Sigmoid colon (tissue), 7 donors: ENCODE data around the gene NRG3. TPM values are rescaled to one million over a fixed set of nuclear protein-coding genes. Genes with fewer than 3 reads are reported as not detected.
A peak's percentile ranks its signal among the peaks of the same experiment; 100 is the strongest.

Experiments
- DNase-seq: peaks from one replicate; pipeline ENCODE4 v3.0.0-alpha.2; 2019
- H3K27ac ChIP-seq, 4 donors: fragments of 200-600 bp; sonication (generic); one replicate each; pipeline ENCODE4 v1.5.1; 2016 to 2019; ENCODE audit warnings: mild to moderate bottlenecking in 1 of 4
- H3K27me3 ChIP-seq, 3 donors: fragments of 200-600 bp; sonication (generic); one replicate each; pipeline ENCODE4 v1.5.1; 2019; ENCODE audit warnings: mild to moderate bottlenecking in 1 of 3
- H3K36me3 ChIP-seq, 4 donors: fragments of 200-600 bp; sonication (generic); one replicate each; pipeline ENCODE4 v1.5.1; 2016 to 2019
- H3K4me1 ChIP-seq, 4 donors: fragments of 200-600 bp; sonication (generic); one replicate each; pipeline ENCODE4 v1.5.1; 2017 to 2019
- H3K4me3 ChIP-seq, 4 donors: fragments of 200-600 bp; sonication (generic); one replicate each; pipeline ENCODE4 v1.5.1; 2017 to 2019; ENCODE audit warnings: mild to moderate bottlenecking in 2 of 4, moderate library complexity in 1 of 4
- H3K9me3 ChIP-seq, 4 donors: fragments of 200-600 bp in 3 of 4; sonication (generic) in 3 of 4; one replicate each; pipeline versions ENCODE4 v1.5.1 to v1.6.1; 2013 to 2019
- EP300 ChIP-seq, 4 donors: sonication (generic); formaldehyde crosslinking; IDR thresholded peaks; one replicate each; pipeline ENCODE4 v1.6.1; 2017; ENCODE audit warnings: antibody characterized with exemption in 4 of 4
- POLR2A ChIP-seq, 2 donors: fragments of 450-650 bp; IDR thresholded peaks; one replicate each; pipeline ENCODE4 v1.6.1; 2016; ENCODE audit warnings: antibody characterized with exemption in 2 of 2, mild to moderate bottlenecking in 2 of 2, moderate library complexity in 2 of 2
- POLR2AphosphoS5 ChIP-seq, 4 donors: sonication (generic); formaldehyde crosslinking; IDR thresholded peaks; one replicate each; pipeline ENCODE4 v1.6.1; 2017; ENCODE audit warnings: antibody characterized with exemption in 4 of 4
- WGBS, 2 donors: extraction: QIAGEN DNeasy Blood & Tissue Kit; methylation state at CpG; one replicate each; pipeline ENCODE4 v1.1.7; 2013; 5-methylcytosine and 5-hydroxymethylcytosine counted together
- intact Hi-C: fragments of 100-400 bp; cut with DNase I; formaldehyde crosslinking; loops from one replicate; pipeline ENCODE4 v1.15.1; 2023
- polyA plus RNA-seq, 3 donors: library from polyadenylated mRNA; stranded (reverse); fragments of 200-250 nt; gene quantifications; one replicate each; pipeline ENCODE4 v1.2.3, GENCODE V29; 2013
- total RNA-seq, 4 donors: library from RNA; depleted of rRNA; stranded (reverse); fragments of >200 nt; gene quantifications; one replicate each; pipeline ENCODE4 v1.1.0, GENCODE V29; 2016
- TF ChIP-seq, protein P1 (sequence below), 4 experiments: fragments of 450-650 bp in 3 of 4; fragments of 200-600 bp in 1 of 4; IDR thresholded peaks; one replicate each; pipeline ENCODE4 v1.5.1; 2016 to 2019; ENCODE audit warnings: antibody characterized with exemption in 4 of 4, mild to moderate bottlenecking in 3 of 4, moderate library complexity in 2 of 4
- donor health status: healthy with polysubstance abuse.
- donor health status: Bipolar disorder and iron deficiency.
- donor health status: healthy.

NRG3 gene
- total and polyA plus RNA-seq, 7 donors: 0.17 to 2.2 (median 0.82) TPM; not detected in 2

DNA sequence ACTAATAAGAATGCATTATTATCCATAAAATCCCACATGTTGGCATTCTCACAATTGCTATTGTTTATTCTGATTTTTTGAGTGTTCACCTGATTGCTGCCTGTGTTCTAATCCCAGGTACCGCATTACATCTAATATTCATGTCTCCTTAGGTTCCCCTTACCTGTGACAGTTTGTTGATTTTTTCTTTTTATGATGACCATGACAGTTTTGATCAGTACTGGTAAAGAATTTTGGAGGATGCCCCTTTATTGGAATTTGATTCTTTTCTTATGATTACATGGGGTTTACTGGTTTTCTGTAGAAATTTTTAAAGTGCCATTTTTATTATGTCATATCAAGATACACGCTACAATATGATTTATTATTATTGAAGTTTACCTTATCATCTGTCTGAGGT, 1091.1 kb downstream of the NRG3 start:
- no peak for DNase-seq
- Histone ChIP-seq H3K27ac (no peak overlapping the region), H3K27me3 (no peaks in the 10 kb centered on the region), H3K4me1 (no peaks in the 10 kb centered on the region), H3K36me3 (no peaks in the 10 kb centered on the region), H3K4me3 (no peak overlapping the region), H3K9me3 (no peaks in the 10 kb centered on the region)
- intact Hi-C loops: no loop called here
- WGBS, 2 donors: 78 to 92% methylated on average over 2 of the region's 2 CpGs
- TF ChIP-seq POLR2AphosphoS5 (IDR thresholded peaks at IDR 0.05): no peak
- no peak for TF ChIP-seq POLR2A (IDR thresholded peaks at IDR 0.05)
- no peak for TF ChIP-seq EP300 (IDR thresholded peaks at IDR 0.05)
- TF ChIP-seq, protein P1, sequence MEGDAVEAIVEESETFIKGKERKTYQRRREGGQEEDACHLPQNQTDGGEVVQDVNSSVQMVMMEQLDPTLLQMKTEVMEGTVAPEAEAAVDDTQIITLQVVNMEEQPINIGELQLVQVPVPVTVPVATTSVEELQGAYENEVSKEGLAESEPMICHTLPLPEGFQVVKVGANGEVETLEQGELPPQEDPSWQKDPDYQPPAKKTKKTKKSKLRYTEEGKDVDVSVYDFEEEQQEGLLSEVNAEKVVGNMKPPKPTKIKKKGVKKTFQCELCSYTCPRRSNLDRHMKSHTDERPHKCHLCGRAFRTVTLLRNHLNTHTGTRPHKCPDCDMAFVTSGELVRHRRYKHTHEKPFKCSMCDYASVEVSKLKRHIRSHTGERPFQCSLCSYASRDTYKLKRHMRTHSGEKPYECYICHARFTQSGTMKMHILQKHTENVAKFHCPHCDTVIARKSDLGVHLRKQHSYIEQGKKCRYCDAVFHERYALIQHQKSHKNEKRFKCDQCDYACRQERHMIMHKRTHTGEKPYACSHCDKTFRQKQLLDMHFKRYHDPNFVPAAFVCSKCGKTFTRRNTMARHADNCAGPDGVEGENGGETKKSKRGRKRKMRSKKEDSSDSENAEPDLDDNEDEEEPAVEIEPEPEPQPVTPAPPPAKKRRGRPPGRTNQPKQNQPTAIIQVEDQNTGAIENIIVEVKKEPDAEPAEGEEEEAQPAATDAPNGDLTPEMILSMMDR (IDR thresholded peaks at IDR 0.05): no peak

DNA sequence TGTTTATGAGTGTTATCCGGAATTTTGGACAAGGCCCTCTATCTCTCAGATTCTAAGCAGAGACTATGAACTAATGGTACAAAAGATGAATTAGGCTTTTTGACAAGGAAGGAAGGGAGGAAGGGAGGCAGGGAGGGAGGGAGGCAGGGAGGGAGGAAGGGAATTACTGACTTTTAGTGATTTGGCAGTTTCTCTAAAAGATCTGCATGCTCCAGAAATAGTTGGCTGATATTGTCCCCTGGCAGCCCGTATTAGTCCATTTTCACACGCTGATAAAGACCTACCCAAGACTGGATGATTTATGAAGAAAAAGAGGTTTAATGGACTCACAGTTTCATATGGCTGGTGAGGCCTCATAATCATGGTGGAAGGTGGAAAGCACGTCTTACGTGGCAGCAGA, 1093.5 kb downstream of the NRG3 start:
- Histone ChIP-seq H3K4me3 (no peak overlapping the region), H3K9me3 (no peaks in the 10 kb centered on the region), H3K36me3 (no peaks in the 10 kb centered on the region), H3K27me3 (no peaks in the 10 kb centered on the region), H3K4me1 (no peaks in the 10 kb centered on the region), H3K27ac (no peak overlapping the region)
- TF ChIP-seq POLR2A (IDR thresholded peaks at IDR 0.05) (no peak), EP300 (IDR thresholded peaks at IDR 0.05) (no peak), POLR2AphosphoS5 (IDR thresholded peaks at IDR 0.05) (no peak)
- TF ChIP-seq, protein P1 (IDR thresholded peaks at IDR 0.05): no peak
- intact Hi-C loops: no loop called here
- 83 to 84% methylated on average over 5 of the region's 5 CpGs for WGBS, 2 donors
- no peak for DNase-seq

DNA sequence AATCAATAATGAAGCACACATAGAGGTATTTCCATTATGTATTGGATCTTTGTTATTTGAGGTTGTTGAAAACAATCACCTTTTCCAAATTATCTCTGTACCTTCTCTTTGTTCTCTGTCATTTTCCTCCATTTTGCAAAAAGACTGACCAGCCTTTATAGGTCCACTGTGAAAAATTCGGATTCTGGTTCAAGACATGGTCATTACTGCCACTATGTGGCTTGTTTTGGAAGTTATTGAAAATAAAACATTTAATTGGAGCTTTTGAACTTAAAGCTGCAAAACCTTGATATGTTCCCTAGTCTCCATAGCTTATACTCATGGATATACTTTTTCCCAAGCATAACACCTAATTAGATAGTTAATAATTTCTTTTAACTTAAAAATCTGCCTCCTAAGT, 1094.4 kb downstream of the NRG3 start:
- Histone ChIP-seq H3K36me3 (no peaks in the 10 kb centered on the region), H3K4me3 (no peak overlapping the region), H3K27ac (no peak overlapping the region), H3K27me3 (no peaks in the 10 kb centered on the region), H3K9me3 (no peaks in the 10 kb centered on the region), H3K4me1 (no peaks in the 10 kb centered on the region)
- intact Hi-C loops: no loop called here
- 20 to 62% methylated on average over 1 of the region's 1 CpG for WGBS, 2 donors
- no peak for DNase-seq
- TF ChIP-seq POLR2A (IDR thresholded peaks at IDR 0.05): no peak
- TF ChIP-seq, protein P1 (IDR thresholded peaks at IDR 0.05): peak in 1 of 4 experiments; percentile 12

DNA sequence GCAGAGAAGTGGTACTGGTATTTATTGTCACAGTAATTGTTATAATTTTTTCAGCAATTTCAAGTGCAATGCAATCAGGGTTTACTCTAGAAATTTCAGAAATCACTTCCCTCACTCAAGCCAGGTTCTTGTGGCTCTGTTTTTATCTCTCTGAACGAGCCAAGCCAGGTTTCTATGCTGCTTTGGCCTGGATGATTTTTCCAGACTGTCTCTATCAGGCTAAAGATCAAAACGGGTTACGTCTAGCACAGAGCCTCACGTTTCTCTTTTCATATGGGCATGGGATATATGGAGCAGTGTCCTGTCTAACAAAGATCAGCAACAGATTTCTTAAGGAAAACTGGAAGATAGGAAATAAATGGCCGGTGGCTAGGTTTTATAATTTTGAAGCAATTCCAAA, 1105.3 kb downstream of the NRG3 start:
- H3K27me3 ChIP-seq: no peaks in the 10 kb centered on the region
- TF ChIP-seq EP300 (IDR thresholded peaks at IDR 0.05) (no peak), POLR2A (IDR thresholded peaks at IDR 0.05) (no peak), POLR2AphosphoS5 (IDR thresholded peaks at IDR 0.05) (no peak)
- TF ChIP-seq, protein P1 (IDR thresholded peaks at IDR 0.05): no peak
- no peak overlapping the region for H3K4me3 ChIP-seq
- intact Hi-C loops: no loop called here
- no peaks in the 10 kb centered on the region for H3K9me3 ChIP-seq
- DNase-seq: no peak
- H3K27ac ChIP-seq: no peak overlapping the region
- 59 to 67% methylated on average over 5 of the region's 5 CpGs for WGBS, 2 donors
- H3K4me1 ChIP-seq: peaks cover 0 to 22% (median 10%) of the 10 kb centered on the region in 4 donors
- no peaks in the 10 kb centered on the region for H3K36me3 ChIP-seq

DNA sequence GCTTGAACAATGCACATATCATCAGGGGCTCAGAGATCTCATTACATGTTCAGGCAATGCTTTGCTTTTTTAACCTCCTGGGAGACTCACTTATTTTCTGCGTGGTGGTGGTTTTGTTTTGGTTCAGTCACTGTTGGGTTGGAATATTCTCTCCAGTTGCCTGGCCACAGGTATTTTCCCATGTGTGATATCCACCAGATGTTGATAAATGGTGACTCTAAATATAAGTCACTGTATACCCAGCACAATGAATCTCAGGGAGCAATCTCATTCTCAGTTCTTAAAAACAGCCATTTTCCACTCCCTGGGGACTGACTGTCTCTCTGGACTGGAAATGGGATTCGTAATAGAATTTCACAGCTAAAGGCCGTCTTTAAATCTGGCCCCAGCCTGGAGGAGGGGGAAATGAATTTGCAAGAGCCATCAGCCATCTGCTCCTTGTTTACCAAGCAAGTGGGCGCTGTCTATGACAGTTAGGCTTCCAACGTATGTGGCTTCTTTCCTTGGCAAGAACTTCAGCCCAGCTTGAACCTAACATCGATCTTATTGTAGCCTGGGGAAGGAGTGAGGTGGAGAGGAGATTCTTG, 1106.2 kb downstream of the NRG3 start:
- no peaks in the 10 kb centered on the region for H3K9me3 ChIP-seq
- WGBS, 2 donors: 79% methylated on average over 6 of the region's 6 CpGs
- no peak overlapping the region for H3K4me3 ChIP-seq
- H3K4me1 ChIP-seq: peaks cover 0 to 22% (median 10%) of the 10 kb centered on the region in 4 donors
- H3K36me3 ChIP-seq: no peaks in the 10 kb centered on the region
- H3K27me3 ChIP-seq: no peaks in the 10 kb centered on the region
- TF ChIP-seq, protein P1 (IDR thresholded peaks at IDR 0.05): no peak
- TF ChIP-seq POLR2A (IDR thresholded peaks at IDR 0.05): no peak
- no peak for TF ChIP-seq POLR2AphosphoS5 (IDR thresholded peaks at IDR 0.05)
- no peak for TF ChIP-seq EP300 (IDR thresholded peaks at IDR 0.05)
- intact Hi-C loops: no loop called here
- peak overlapping the region in 1 of 4 donors; percentile 17 for H3K27ac ChIP-seq
- no peak for DNase-seq
